IMR-90 (cell line): Measurements from ENCODE around the gene RNF217. TPM values are rescaled to one million over a fixed set of nuclear protein-coding genes. Genes with fewer than 3 reads are reported as not detected.

ENCODE experiments used
- ATAC-seq: fragments of 200-7000 bp; cut with Tn5 transposase; 2 replicates; pipeline ENCODE4 v1.9.1; 2020; ENCODE audit warnings: low read depth, mild to moderate bottlenecking, moderate library complexity
- BruUV-seq: library from RNA; stranded (reverse); fragments of 400-500 nt; replicated peaks from 2 replicates; lab custom pipeline; 2021; lab: Mats Ljungman, UMichigan
- CTCF ChIA-PET: fragments of 300-600 bp; formaldehyde crosslinking; extraction: SDS; loops from one replicate; lab custom pipeline; 2021; ENCODE audit warnings: antibody characterized with exemption; lab: Yijun Ruan, JAX
- POLR2A ChIA-PET: fragments of 300-600 bp; sonication (Branson Sonifier 250); formaldehyde crosslinking; loops from one replicate; lab custom pipeline; 2022; ENCODE audit warnings: antibody characterized with exemption; ENCODE audit not compliant: unreplicated experiment; lab: Charles Lee
- DNase-seq: peaks from one replicate; pipeline ENCODE4 v3.0.0; 2013
- H2AFZ ChIP-seq: replicated peaks from 2 replicates; pipeline ENCODE3; 2013; ENCODE audit warnings: low read length, mild to moderate bottlenecking; ENCODE audit not compliant: poor library complexity
- H2AK5ac ChIP-seq: 2 replicates; pipeline ENCODE4 v1.6.1; 2013; ENCODE audit warnings: low read depth, low read length, inconsistent platforms
- H2AK9ac ChIP-seq: replicated peaks from 2 replicates; pipeline ENCODE3; 2013; ENCODE audit warnings: mild to moderate bottlenecking, low read depth, low read length, moderate library complexity; ENCODE audit not compliant: poor library complexity
- H2BK120ac ChIP-seq: 2 replicates; pipeline ENCODE4 v1.6.1; 2013; ENCODE audit warnings: low read depth, low read length, inconsistent platforms
- H2BK15ac ChIP-seq: 3 replicates; pipeline ENCODE4 v1.6.1; 2013; ENCODE audit warnings: low read depth, low read length, inconsistent platforms
- H2BK20ac ChIP-seq: 2 replicates; pipeline ENCODE4 v1.6.1; 2013; ENCODE audit warnings: low read depth, mild to moderate bottlenecking, inconsistent platforms, low read length, moderate library complexity
- H2BK5ac ChIP-seq: 2 replicates; pipeline ENCODE4 v1.6.1; 2013; ENCODE audit warnings: mild to moderate bottlenecking, low read depth, low read length, inconsistent platforms; ENCODE audit not compliant: poor library complexity, severe bottlenecking
- H3K14ac ChIP-seq: replicated peaks from 2 replicates; pipeline ENCODE4 v1.6.1; 2013; ENCODE audit warnings: low read depth, low read length, inconsistent platforms
- H3K18ac ChIP-seq: 2 replicates; pipeline ENCODE4 v1.6.1; 2013; ENCODE audit warnings: low read depth, low read length, control low read depth
- H3K23ac ChIP-seq: 2 replicates; pipeline ENCODE4 v1.6.1; 2013; ENCODE audit warnings: low read depth, low read length, inconsistent platforms
- H3K27ac ChIP-seq: 2 replicates; pipeline ENCODE4 v1.5.1; 2013; ENCODE audit warnings: mild to moderate bottlenecking, control low read depth, low read length; ENCODE audit not compliant: insufficient read depth
- H3K27me3 ChIP-seq: 2 replicates; pipeline ENCODE4 v1.6.1; 2013; ENCODE audit warnings: low read length; ENCODE audit not compliant: control insufficient read depth, insufficient read depth
- H3K36me3 ChIP-seq: 2 replicates; pipeline ENCODE4 v1.6.1; 2013; ENCODE audit warnings: low read length, mixed read lengths; ENCODE audit not compliant: control insufficient read depth, insufficient read depth
- H3K4ac ChIP-seq: 2 replicates; pipeline ENCODE4 v1.6.1; 2013; ENCODE audit warnings: low read depth, low read length, inconsistent platforms
- H3K4me1 ChIP-seq: 2 replicates; pipeline ENCODE4 v1.6.1; 2013; ENCODE audit warnings: low read length, mixed read lengths; ENCODE audit not compliant: control insufficient read depth, insufficient read depth
- H3K4me2 ChIP-seq: 2 replicates; pipeline ENCODE4 v1.6.1; 2013; ENCODE audit warnings: low read depth, mild to moderate bottlenecking, control low read depth, low read length, moderate library complexity
- H3K4me3 ChIP-seq: 2 replicates; pipeline ENCODE4 v1.5.1; 2013; ENCODE audit warnings: low read depth, mild to moderate bottlenecking, control low read depth, low read length, moderate library complexity; ENCODE audit not compliant: insufficient read depth
- H3K56ac ChIP-seq: 2 replicates; pipeline ENCODE4 v1.6.1; 2013; ENCODE audit warnings: low read length, inconsistent platforms; ENCODE audit not compliant: insufficient read depth; ENCODE audit errors: extremely low read depth
- H3K79me1 ChIP-seq, 2 experiments: 2 replicates each; pipeline ENCODE4 v1.6.1; 2013; ENCODE audit warnings: low read length in 2 of 2, inconsistent platforms in 1 of 2, low read depth in 1 of 2
- H3K9ac ChIP-seq: 2 replicates; pipeline ENCODE4 v1.6.1; 2013; ENCODE audit warnings: low read depth, low read length, control low read depth
- H3K9me1 ChIP-seq: 2 replicates; pipeline ENCODE4 v1.6.1; 2013; ENCODE audit warnings: low read length, inconsistent platforms; ENCODE audit not compliant: insufficient read depth
- H3K9me3 ChIP-seq: 2 replicates; pipeline ENCODE4 v1.6.1; 2013; ENCODE audit warnings: low read length; ENCODE audit not compliant: control insufficient read depth, insufficient read depth
- H4K20me1 ChIP-seq: 2 replicates; pipeline ENCODE4 v1.6.1; 2013; ENCODE audit warnings: low read length, inconsistent platforms; ENCODE audit not compliant: insufficient read depth
- H4K5ac ChIP-seq: 2 replicates; pipeline ENCODE4 v1.6.1; 2013; ENCODE audit warnings: mild to moderate bottlenecking, low read depth, low read length, control low read depth
- H4K8ac ChIP-seq, 2 experiments: 2 replicates each; pipeline ENCODE4 v1.6.1; 2013; ENCODE audit warnings: low read depth in 2 of 2, low read length in 2 of 2, control low read depth in 1 of 2, inconsistent platforms in 1 of 2
- H4K91ac ChIP-seq: 2 replicates; pipeline ENCODE4 v1.6.1; 2013; ENCODE audit warnings: low read depth, low read length, inconsistent platforms; ENCODE audit not compliant: insufficient read depth
- BHLHE40 ChIP-seq: fragments of 150-350 bp; IDR thresholded peaks from 2 replicates; pipeline ENCODE4 v1.6.1; 2016; ENCODE audit warnings: mild to moderate bottlenecking, low read depth, low read length
- CEBPB ChIP-seq: IDR thresholded peaks from 2 replicates; pipeline ENCODE4 v1.6.1; 2012; ENCODE audit warnings: low read depth, low read length, improper control_type of control experiment
- FOS ChIP-seq: fragments of 150-350 bp; IDR thresholded peaks from 2 replicates; pipeline ENCODE4 v1.6.1; 2016; ENCODE audit warnings: low read depth, low read length
- MAFK ChIP-seq: IDR thresholded peaks from 2 replicates; pipeline ENCODE4 v1.6.1; 2012; ENCODE audit warnings: low read depth, low read length, improper control_type of control experiment
- NFE2L2 ChIP-seq: fragments of 150-350 bp; IDR thresholded peaks from 2 replicates; pipeline ENCODE4 v1.6.1; 2016; ENCODE audit warnings: low read depth, mild to moderate bottlenecking, low read length
- POLR2A ChIP-seq: IDR thresholded peaks from 2 replicates; pipeline ENCODE4 v1.6.1; 2012; ENCODE audit warnings: mild to moderate bottlenecking, low read depth, low read length
- RAD21 ChIP-seq: IDR thresholded peaks from 2 replicates; pipeline ENCODE4 v1.6.1; 2012; ENCODE audit warnings: low read length, improper control_type of control experiment
- RFX5 ChIP-seq: IDR thresholded peaks from 2 replicates; pipeline ENCODE4 v1.8.0; 2012; ENCODE audit warnings: low read depth, mild to moderate bottlenecking, low read length, moderate library complexity
- SMC3 ChIP-seq: fragments of 150-350 bp; IDR thresholded peaks from 2 replicates; pipeline ENCODE4 v1.6.1; 2016; ENCODE audit warnings: low read depth, mild to moderate bottlenecking, antibody characterized with exemption, low read length, moderate library complexity
- WGBS, 2 experiments: methylation state at CpG; one replicate each; pipeline versions ENCODE4 v1.1.5 to v1.1.7; 2013; ENCODE audit warnings: missing lambda C conversion rate in 2 of 2; ENCODE audit not compliant: insufficient read length in 1 of 2; ENCODE audit errors: extremely low coverage in 2 of 2; 5-methylcytosine and 5-hydroxymethylcytosine counted together
- dilution Hi-C: fragments of 300-500 bp; cut with HindIII; formaldehyde crosslinking; loops from one replicate; pipeline ENCODE4 v1.14.3; 2018; ENCODE audit warnings: low sequenced_read_pairs; ENCODE audit not compliant: unreplicated experiment
- in situ Hi-C: fragments of 300-500 bp; cut with MboI; formaldehyde crosslinking; loops from 3 replicates; pipeline ENCODE4 v1.14.3; 2019; ENCODE audit warnings: low sequenced_read_pairs, inconsistent platforms, mixed read lengths
- intact Hi-C: fragments of 100-400 bp; cut with micrococcal nuclease; formaldehyde crosslinking; loops from 2 replicates; pipeline ENCODE4 v1.10.0; 2022
- polyA plus RNA-seq, 3 experiments: library from polyadenylated mRNA; depleted of rRNA; stranded (reverse); fragments of >200 nt; gene quantifications; 2 replicates each; pipeline ENCODE4 v1.2.3, GENCODE V29; 2012; ENCODE audit warnings: low replicate concordance in 1 of 3
- total RNA-seq: library from RNA; depleted of rRNA; stranded (reverse); fragments of >200 nt; gene quantifications from 2 replicates; pipeline ENCODE4 v1.2.3, GENCODE V29; 2012
- TF ChIP-seq, protein P1 (sequence below): fragments of 150-350 bp; IDR thresholded peaks from 2 replicates; pipeline ENCODE4 v1.6.1; 2017; ENCODE audit warnings: mild to moderate bottlenecking, antibody characterized with exemption, low read length, low read depth
- TF ChIP-seq, protein P2 (sequence below): fragments of 150-350 bp; IDR thresholded peaks from 2 replicates; pipeline ENCODE4 v1.6.1; 2016; ENCODE audit warnings: low read depth, mild to moderate bottlenecking, low read length, moderate library complexity, borderline replicate concordance
- TF ChIP-seq, protein P3 (sequence below): conservative IDR thresholded peaks from 2 replicates; pipeline ENCODE4 v1.5.1; 2012; ENCODE audit warnings: mild to moderate bottlenecking, low read depth, low read length, improper control_type of control experiment

The RNF217 gene
- total and polyA plus RNA-seq, 2 of the 4 experiments (the other 2 are of a cell fraction) = 11.7 to 20.4 TPM

DNA sequence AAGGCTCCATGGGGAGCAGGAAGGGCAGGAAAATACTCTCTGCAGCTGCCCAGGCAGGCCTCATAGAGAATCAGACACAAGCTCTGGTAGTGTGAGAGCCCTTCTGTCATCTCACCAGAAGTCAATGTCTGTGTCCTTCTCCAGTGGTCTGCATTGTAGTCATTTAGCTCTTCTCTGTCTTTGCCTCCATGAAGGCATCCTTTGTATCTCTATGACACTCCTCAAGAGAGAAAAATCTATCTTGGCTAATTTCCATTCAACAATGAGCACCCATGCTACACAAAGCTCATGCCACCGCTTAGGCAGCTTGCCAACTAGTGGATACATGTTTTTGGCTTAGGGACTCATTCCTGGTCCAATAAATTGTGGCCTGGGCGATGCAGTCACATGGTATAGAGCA is 92.1 kb downstream of the RNF217 start:
- no TSS peak for BruUV-seq
- Histone ChIP-seq H3K27ac (no peak overlapping the region), H3K4me1 (peaks cover 10% of the 10 kb centered on the region), H2BK5ac (no peak overlapping the region), H2AK5ac (no peak overlapping the region), H2AFZ (no peak overlapping the region), H4K91ac (no peak overlapping the region), H3K4me2 (no peak overlapping the region), H2AK9ac (no peak overlapping the region), H3K4ac (no peak overlapping the region), H4K8ac (no peak overlapping the region), H3K36me3 (peaks cover 2% of the 10 kb centered on the region), H3K14ac (no peak overlapping the region), H3K79me1 (peaks cover 20 to 50% of the 10 kb centered on the region in 2 experiments), H2BK120ac (no peak overlapping the region), H3K9ac (no peak overlapping the region), H2BK15ac (no peak overlapping the region), H2BK20ac (no peak overlapping the region), H4K5ac (0 out of 2 replicates have a peak overlapping the region, but pooled peaks have one; percentile 12), H3K18ac (no peak overlapping the region; the same call in 1 of the 2 replicates), H3K23ac (no peak overlapping the region), H3K9me1 (peaks cover 7% of the 10 kb centered on the region), H4K20me1 (peaks cover 4% of the 10 kb centered on the region; the same call in 1 of the 2 replicates), H3K56ac (no peak overlapping the region), H3K4me3 (no peak overlapping the region), H3K9me3 (no peaks in the 10 kb centered on the region), H3K27me3 (no peaks in the 10 kb centered on the region)
- CTCF ChIA-PET = no interaction called here
- intact Hi-C loops = loop anchor here (5.0 kb wide), 1 partner anchor 38 kb away; no protein-coding TSS in a partner anchor
- dilution Hi-C loops = no loop called here
- in situ Hi-C loops = no loop called here
- POLR2A ChIA-PET = no interaction called here
- 83% methylated on average over 1 of the region's 2 CpGs; no CpG with 5 or more reads in 1 of the 2 experiments for WGBS, 2 experiments
- DNase-seq = no peak
- ATAC-seq = no peak
- TF ChIP-seq, protein P1, sequence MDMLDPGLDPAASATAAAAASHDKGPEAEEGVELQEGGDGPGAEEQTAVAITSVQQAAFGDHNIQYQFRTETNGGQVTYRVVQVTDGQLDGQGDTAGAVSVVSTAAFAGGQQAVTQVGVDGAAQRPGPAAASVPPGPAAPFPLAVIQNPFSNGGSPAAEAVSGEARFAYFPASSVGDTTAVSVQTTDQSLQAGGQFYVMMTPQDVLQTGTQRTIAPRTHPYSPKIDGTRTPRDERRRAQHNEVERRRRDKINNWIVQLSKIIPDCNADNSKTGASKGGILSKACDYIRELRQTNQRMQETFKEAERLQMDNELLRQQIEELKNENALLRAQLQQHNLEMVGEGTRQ = no peak
- TF ChIP-seq RAD21 = no peak
- no peak for TF ChIP-seq MAFK
- TF ChIP-seq, protein P2, sequence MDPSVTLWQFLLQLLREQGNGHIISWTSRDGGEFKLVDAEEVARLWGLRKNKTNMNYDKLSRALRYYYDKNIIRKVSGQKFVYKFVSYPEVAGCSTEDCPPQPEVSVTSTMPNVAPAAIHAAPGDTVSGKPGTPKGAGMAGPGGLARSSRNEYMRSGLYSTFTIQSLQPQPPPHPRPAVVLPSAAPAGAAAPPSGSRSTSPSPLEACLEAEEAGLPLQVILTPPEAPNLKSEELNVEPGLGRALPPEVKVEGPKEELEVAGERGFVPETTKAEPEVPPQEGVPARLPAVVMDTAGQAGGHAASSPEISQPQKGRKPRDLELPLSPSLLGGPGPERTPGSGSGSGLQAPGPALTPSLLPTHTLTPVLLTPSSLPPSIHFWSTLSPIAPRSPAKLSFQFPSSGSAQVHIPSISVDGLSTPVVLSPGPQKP = no peak
- TF ChIP-seq, protein P3, sequence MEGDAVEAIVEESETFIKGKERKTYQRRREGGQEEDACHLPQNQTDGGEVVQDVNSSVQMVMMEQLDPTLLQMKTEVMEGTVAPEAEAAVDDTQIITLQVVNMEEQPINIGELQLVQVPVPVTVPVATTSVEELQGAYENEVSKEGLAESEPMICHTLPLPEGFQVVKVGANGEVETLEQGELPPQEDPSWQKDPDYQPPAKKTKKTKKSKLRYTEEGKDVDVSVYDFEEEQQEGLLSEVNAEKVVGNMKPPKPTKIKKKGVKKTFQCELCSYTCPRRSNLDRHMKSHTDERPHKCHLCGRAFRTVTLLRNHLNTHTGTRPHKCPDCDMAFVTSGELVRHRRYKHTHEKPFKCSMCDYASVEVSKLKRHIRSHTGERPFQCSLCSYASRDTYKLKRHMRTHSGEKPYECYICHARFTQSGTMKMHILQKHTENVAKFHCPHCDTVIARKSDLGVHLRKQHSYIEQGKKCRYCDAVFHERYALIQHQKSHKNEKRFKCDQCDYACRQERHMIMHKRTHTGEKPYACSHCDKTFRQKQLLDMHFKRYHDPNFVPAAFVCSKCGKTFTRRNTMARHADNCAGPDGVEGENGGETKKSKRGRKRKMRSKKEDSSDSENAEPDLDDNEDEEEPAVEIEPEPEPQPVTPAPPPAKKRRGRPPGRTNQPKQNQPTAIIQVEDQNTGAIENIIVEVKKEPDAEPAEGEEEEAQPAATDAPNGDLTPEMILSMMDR = no peak
- no peak for TF ChIP-seq FOS
- no peak for TF ChIP-seq CEBPB
- no peak for TF ChIP-seq SMC3
- TF ChIP-seq POLR2A = no peak
- no peak for TF ChIP-seq RFX5
- TF ChIP-seq NFE2L2 = no peak
- TF ChIP-seq BHLHE40 = no peak
